ENCODE measurements around the gene MCOLN1. TPM values are rescaled to one million over a fixed set of nuclear protein-coding genes. Genes with fewer than 3 reads are reported as not detected.
A peak's percentile ranks its signal among the peaks of the same experiment; 100 is the strongest.

MCOLN1 gene
- 14.8 TPM for total RNA-seq (2013)
- 100 to 1,000 TPM in 1 of 3 donors, 10 to 100 TPM in 2; 32.8 to 133 (median 34.3) TPM for polyA plus RNA-seq
- polyA minus RNA-seq, result 39.5 and 47.0 TPM in 2 replicates
- 8.6 to 58.2 (median 33.2) reads per million in 11 experiments for total RNA-seq

DNA sequence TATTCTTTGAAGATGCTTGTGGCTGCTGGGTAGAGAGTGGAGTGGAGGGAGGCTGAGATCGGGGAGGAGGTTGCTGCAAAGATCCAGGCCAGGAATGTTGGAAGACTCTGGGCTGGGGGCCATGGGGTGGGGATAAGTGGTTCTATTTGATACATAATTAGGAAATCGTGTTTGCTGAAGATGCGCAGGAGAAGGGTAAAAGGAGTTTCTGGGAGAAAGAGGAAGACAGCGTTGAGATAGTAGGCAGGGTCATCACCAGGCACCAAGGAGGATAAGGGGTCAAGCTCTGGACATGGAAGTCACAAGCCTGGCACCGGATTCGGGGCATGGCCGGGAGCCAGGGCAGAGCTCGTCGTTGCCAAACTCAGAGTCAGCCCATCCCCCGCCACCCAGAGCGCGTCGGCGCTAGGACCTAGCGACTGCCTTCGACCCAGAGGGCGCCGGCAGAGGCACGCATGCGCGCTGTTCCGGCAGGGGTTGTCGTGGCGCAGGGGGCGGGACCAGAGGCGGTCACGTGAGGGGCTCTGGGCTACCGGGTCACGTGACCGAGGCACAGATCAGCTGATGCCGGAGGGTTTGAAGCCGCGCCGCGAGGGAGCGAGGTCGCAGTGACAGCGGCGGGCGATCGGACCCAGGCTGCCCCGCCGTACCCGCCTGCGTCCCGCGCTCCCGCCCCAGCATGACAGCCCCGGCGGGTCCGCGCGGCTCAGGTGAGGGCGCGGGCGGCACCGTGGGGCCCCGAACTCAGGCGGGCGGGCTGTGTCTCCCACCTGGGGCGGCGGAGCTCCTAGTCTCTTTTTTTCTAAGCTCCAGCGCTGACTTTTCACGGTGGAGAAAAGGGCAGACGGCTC is at the start of gene MCOLN1:
Gene MCOLN1, plus strand, starts transcription at position 553 of the 851 bp plus-strand sequence. Its CDS starts 127 bp downstream, at position 680.
- Histone ChIP-seq H2AFZ (ENCODE audit: insufficient read depth, low read depth, low read length, poor library complexity, severe bottlenecking) (peak within 1 kb of the TSS; percentile 77), H3K9me3 (replicated peaks in 1 of 2; ENCODE audit: control insufficient read depth in 1 of 2, insufficient read depth in 1 of 2, low read length in 2 of 2) (no peaks in the 10 kb centered on the region), H3K79me2 (ENCODE audit: insufficient read depth, low read length) (peaks cover 14% of the 10 kb centered on the region), H3K4me1 (ENCODE audit: control insufficient read depth in 1 of 2, insufficient read depth in 2 of 2, low read length in 2 of 2) (peaks cover 23 to 30% of the 10 kb centered on the region in 2 donors), H3K27me3 (ENCODE audit: control insufficient read depth in 2 of 2, insufficient read depth in 2 of 2, low read length in 2 of 2) (no peaks in the 10 kb centered on the region), H4K20me1 (ENCODE audit: insufficient read depth, low read length) (peaks cover 16% of the 10 kb centered on the region), H3K9ac (ENCODE audit: insufficient read depth, low read length, poor library complexity, severe bottlenecking) (peak within 1 kb of the TSS; percentile 89), H3K4me3 (replicated peaks in 1 of 3; ENCODE audit: low read depth in 2 of 3, low read length in 3 of 3) (peak within 1 kb of the TSS; percentile 56 to 89 (median 69)), H3K4me2 (replicated peaks; ENCODE audit: extremely low read depth, low read length, poor library complexity, severe bottlenecking) (peak within 1 kb of the TSS; percentile 99), H3K36me3 (replicated peaks in 1 of 2; ENCODE audit: control insufficient read depth in 1 of 2, insufficient read depth in 2 of 2, low read length in 2 of 2) (peaks cover 23 to 31% of the 10 kb centered on the region in 2 donors), H3K27ac (ENCODE audit: low read depth in 1 of 2, low read length in 2 of 2) (peak within 1 kb of the TSS; percentile 25 to 77)
- WGBS (ENCODE audit: insufficient coverage), result under 1% methylated on average over 58 of the region's 65 CpGs
- Mint-ChIP-seq H3K4me1 (peaks cover 26% of the 10 kb centered on the region), H3K9me3 (peaks cover 0 to 5% (median 3%) of the 10 kb centered on the region in 7 donors), H3K27ac (peak within 1 kb of the TSS; percentile 67 to 92 (median 90)), H3K4me3 (peak within 1 kb of the TSS; percentile 85 to 89), H3K36me3 (peaks cover 29 to 38% of the 10 kb centered on the region in 2 donors), H3K27me3 (ENCODE audit: low read depth in 3 of 3) (peaks cover 6 to 9% (median 7%) of the 10 kb centered on the region in 3 donors)
- intact Hi-C loops (cut with micrococcal nuclease), result loop anchor here in 1 of 2 donors (1.0 to 2.0 kb wide), 2 partner anchors 12 to 49 kb away; no protein-coding TSS in a partner anchor
- peak; percentile 98 to 99 (median 98) for DNase-seq
- TF ChIP-seq, protein P1, sequence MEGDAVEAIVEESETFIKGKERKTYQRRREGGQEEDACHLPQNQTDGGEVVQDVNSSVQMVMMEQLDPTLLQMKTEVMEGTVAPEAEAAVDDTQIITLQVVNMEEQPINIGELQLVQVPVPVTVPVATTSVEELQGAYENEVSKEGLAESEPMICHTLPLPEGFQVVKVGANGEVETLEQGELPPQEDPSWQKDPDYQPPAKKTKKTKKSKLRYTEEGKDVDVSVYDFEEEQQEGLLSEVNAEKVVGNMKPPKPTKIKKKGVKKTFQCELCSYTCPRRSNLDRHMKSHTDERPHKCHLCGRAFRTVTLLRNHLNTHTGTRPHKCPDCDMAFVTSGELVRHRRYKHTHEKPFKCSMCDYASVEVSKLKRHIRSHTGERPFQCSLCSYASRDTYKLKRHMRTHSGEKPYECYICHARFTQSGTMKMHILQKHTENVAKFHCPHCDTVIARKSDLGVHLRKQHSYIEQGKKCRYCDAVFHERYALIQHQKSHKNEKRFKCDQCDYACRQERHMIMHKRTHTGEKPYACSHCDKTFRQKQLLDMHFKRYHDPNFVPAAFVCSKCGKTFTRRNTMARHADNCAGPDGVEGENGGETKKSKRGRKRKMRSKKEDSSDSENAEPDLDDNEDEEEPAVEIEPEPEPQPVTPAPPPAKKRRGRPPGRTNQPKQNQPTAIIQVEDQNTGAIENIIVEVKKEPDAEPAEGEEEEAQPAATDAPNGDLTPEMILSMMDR (IDR thresholded peaks at IDR 0.05), result no peak

DNA sequence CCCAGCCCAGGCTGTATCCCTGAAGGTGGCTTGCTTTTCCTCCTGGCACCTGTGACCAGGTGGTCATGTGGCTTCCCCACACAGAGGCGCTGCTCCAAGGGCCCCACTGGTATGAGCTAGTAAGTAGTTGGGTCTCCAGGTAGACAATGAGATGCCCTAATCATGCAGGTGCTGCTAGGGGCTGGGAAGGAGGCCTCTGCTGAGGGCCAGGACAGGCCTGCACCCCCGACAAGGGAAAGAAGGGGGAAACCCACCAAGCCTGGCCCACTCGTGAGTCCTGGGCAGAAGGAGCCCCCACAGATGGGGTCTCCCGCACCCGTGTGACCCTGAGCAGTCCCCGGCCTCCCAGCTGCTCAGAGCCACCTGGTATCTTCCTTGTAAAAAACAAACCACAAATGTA is 46.8 kb upstream of the MCOLN1 start:
- H3K9me3 ChIP-seq (replicated peaks in 1 of 2; ENCODE audit: control insufficient read depth in 1 of 2, insufficient read depth in 1 of 2, low read length in 2 of 2), result no peaks in the 10 kb centered on the region
- no peak overlapping the region for H3K9ac ChIP-seq (ENCODE audit: insufficient read depth, low read length, poor library complexity, severe bottlenecking)
- intact Hi-C loops (cut with micrococcal nuclease), result no loop called here
- H3K4me2 ChIP-seq (replicated peaks; ENCODE audit: extremely low read depth, low read length, poor library complexity, severe bottlenecking), result no peak overlapping the region
- no peak overlapping the region for H3K27ac ChIP-seq (ENCODE audit: low read depth in 1 of 2, low read length in 2 of 2)
- H2AFZ ChIP-seq (ENCODE audit: insufficient read depth, low read depth, low read length, poor library complexity, severe bottlenecking), result no peak overlapping the region
- H3K36me3 Mint-ChIP-seq, result peaks cover 15 to 36% of the 10 kb centered on the region in 2 donors
- H3K27ac Mint-ChIP-seq, result peak overlapping the region in 3 of 7 donors; percentile 18 to 63 (median 33)
- peaks cover 13% of the 10 kb centered on the region in 2 donors for H3K36me3 ChIP-seq (replicated peaks in 1 of 2; ENCODE audit: control insufficient read depth in 1 of 2, insufficient read depth in 2 of 2, low read length in 2 of 2)
- peaks cover 30 to 33% of the 10 kb centered on the region in 2 donors for H3K4me1 ChIP-seq (ENCODE audit: control insufficient read depth in 1 of 2, insufficient read depth in 2 of 2, low read length in 2 of 2)
- no peak overlapping the region for H3K4me3 Mint-ChIP-seq
- no peak overlapping the region for H3K4me3 ChIP-seq (replicated peaks in 1 of 3; ENCODE audit: low read depth in 2 of 3, low read length in 3 of 3)
- H4K20me1 ChIP-seq (ENCODE audit: insufficient read depth, low read length), result peaks cover 19% of the 10 kb centered on the region
- WGBS (ENCODE audit: insufficient coverage), result 82% methylated on average over 6 of the region's 6 CpGs
- no peaks in the 10 kb centered on the region for H3K79me2 ChIP-seq (ENCODE audit: insufficient read depth, low read length)
- TF ChIP-seq, protein P1 (IDR thresholded peaks at IDR 0.05), result no peak
- no peaks in the 10 kb centered on the region for H3K27me3 ChIP-seq (ENCODE audit: control insufficient read depth in 2 of 2, insufficient read depth in 2 of 2, low read length in 2 of 2)
- H3K4me1 Mint-ChIP-seq, result peaks cover 26% of the 10 kb centered on the region
- DNase-seq, result no peak
- peaks cover 0 to 10% (median 4%) of the 10 kb centered on the region in 3 donors for H3K27me3 Mint-ChIP-seq (ENCODE audit: low read depth in 3 of 3)
- peaks cover 0 to 3% (median 0%) of the 10 kb centered on the region in 7 donors for H3K9me3 Mint-ChIP-seq

All from CD14-positive monocyte (primary cell).